ENCODE results near the gene VASN. TPM values are rescaled to one million over a fixed set of nuclear protein-coding genes. Genes with fewer than 3 reads are reported as not detected.

The VASN gene
- total RNA-seq = 10 to 100 TPM in 2 of 8 experiments, 1 to 10 TPM in 4, under 1 TPM in 2; 0.33 to 55.0 (median 4.3) TPM

DNA sequence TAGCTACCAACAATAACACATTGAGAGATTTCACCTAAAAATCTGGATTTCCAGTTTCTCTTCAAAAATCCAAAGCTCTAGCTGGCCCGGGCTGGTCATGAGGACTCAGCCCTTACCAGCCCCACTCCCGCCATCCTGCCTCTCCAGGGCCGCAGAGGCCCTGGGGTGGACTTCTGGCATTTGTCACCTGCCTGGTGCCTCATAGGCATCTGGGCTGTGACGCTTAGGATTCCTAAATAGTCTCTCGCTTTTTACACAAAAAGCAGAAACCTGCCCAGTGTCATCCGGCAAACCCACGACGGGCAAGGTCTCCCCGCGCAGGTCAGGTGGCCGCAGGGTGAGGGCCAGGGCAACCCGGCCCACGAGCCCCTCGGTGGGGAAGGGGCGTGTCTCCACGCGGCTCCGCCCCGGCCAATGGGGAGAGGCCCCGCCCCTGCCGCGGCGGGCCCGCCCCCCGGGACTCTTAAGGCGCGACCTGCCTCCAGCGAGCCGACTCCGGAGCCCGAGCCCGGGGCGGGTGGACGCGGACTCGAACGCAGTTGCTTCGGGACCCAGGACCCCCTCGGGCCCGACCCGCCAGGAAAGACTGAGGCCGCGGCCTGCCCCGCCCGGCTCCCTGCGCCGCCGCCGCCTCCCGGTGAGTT, at the start of gene VASN:
Gene VASN (plus strand): TSS at position 492 of the 644 bp plus-strand sequence. CDS start 9,030 bp downstream, outside the sequence.
- Histone ChIP-seq H3K27ac (no peak within 1 kb of the TSS), H3K4me3 (peak within 1 kb of the TSS; percentile 42 to 57 (median 46)), H3K4me1 (replicated peaks in 1 of 2) (peaks cover 28 to 40% of the 10 kb centered on the region in 2 donors)
- 0 to 58% (median 28%) methylated on average over 1 to 3 of the region's 50 CpGs; no CpG with 5 or more reads in 6 of the 10 experiments for WGBS, 10 experiments
- in situ Hi-C loops (cut with MboI; ENCODE audit: low pct_unique_long_range_greater_than_20kb in 2 of 9, low sequenced_read_pairs in 9 of 9, unreplicated experiment in 9 of 9) = no loop called here
- ATAC-seq (replicated peaks in 6 of 8) = peak; percentile 25 to 82 (median 68)

DNA sequence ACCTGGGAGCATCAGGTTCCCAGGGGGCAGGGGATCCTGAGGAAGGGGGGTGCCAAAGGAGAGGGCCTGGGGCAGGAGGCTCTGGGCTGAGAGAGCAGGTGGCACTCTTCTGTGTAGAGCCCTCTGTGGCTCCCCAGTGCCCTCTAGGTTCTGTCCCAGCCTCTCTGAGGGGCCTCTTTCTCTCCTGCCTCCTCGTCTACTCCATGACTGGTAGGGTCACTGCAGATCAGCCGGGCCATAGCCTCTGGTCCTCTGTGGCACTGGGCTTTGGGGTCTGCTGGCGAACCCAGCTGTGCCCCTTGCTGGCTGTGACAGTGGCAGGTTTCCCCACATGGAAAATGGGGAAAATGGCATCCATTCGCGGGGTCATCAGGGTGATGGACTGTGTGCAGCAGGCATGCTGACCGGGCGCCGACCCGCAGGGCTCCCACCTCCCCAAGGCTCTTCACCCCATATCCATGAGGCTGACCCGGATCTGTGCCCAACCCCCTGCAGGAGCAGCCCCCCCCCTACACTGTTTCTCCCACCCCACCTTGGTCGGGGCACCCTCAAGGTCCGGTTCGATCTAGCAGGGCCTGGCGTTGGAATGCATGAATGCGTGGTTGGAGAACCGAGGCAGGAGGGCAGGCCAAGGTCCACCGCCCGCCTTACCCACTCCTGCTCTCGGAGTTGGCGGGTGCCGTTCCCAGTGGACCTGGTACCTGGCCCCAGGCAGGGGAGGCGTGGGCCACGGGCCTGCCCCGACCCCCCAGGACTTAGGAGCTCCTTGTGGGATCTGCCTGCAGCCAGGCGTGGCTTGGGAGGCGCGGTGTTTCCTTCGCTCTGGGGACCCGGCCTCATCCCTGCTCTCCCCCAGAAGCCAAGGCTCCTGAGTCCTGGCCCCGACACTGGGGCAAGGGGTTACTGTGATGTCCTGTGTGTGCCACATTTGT, 49.3 kb upstream of the VASN start:
- Histone ChIP-seq H3K27ac (no peak overlapping the region), H3K4me3 (no peak overlapping the region), H3K4me1 (replicated peaks in 1 of 2) (peaks cover 53 to 64% of the 10 kb centered on the region in 2 donors)
- ATAC-seq (replicated peaks in 6 of 8) = no peak
- 100% methylated on average over 1 to 3 of the region's 30 CpGs; no CpG with 5 or more reads in 8 of the 10 experiments for WGBS, 10 experiments
- in situ Hi-C loops (cut with MboI; ENCODE audit: low pct_unique_long_range_greater_than_20kb in 2 of 9, low sequenced_read_pairs in 9 of 9, unreplicated experiment in 9 of 9) = no loop called here

DNA sequence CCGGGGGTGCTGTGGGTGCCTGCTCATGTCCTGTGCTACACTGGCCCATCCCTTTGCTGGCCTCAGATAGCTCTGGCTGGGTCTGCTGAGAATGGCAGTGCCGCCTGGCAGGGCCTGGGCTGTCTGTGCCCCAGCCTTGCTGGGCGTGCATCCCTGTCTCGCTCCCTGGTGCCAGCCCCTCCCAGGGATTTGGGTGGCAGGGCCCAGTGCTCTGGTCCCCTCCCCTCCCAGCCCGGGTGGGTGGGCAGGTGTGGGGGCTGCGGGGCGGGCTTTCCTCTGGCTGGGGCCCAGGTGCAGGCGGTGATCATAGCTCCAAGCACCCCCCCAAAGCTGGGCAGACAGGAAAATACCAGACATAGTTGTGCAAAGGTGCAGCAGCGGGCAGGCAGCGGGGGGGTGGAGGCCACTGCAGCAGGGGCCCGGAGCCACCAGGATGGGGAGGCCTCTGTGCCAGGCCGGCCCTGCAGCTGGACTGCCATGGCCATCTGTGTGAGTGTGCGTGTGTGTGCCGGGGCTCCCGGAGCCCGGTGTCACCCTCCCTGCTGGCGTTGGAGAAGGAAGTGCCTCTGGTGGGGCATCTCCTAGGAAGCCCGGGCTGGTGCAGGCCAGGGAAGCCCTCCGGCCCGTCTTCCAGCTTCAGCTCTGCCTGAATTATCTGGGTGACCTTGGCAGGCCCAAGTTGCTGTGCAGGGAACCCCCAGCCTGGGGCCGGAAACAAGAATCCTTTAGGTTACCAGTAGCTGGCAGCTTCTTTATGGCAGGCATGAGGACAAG, 48.4 kb upstream of the VASN start:
- no peak for ATAC-seq (replicated peaks in 6 of 8)
- WGBS, 10 experiments = 60 to 100% methylated on average over 1 of the region's 21 CpGs; no CpG with 5 or more reads in 8 of the 10 experiments
- Histone ChIP-seq H3K4me1 (replicated peaks in 1 of 2) (peaks cover 45 to 57% of the 10 kb centered on the region in 2 donors), H3K27ac (peak overlapping the region; percentile 63 to 69), H3K4me3 (no peak overlapping the region)
- in situ Hi-C loops (cut with MboI; ENCODE audit: low pct_unique_long_range_greater_than_20kb in 2 of 9, low sequenced_read_pairs in 9 of 9, unreplicated experiment in 9 of 9) = no loop called here

DNA sequence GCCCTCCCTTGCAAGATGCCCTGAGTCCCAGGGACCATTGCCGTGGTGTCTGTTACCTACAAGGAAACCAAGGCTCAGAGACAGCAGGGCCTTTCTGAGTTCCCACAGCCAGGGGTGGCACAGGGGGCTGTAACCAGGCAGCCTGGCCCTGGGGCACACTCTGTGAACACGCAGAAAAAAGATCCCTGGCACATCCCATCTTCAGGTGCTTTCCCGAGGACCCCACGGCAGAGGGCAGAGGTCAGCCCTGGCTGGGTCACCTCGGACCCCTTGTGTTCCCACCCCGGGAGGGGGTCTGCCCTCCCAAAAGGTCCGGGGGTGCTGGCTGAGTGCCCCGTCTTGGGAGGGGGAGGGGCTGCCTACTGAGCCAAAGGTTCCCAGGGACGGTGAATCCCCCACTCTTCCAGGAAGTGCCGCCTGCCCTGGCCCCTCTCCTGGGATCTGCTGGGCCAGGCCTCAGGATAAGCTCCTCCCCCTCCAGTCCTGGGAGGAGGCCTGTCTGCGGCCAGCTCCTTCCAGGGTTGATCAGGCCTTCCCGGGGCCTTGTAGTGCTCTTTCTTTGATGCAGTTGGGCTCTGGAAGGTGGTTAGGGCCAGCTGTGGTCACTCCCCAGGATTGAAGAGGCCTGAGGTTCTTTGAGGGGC, 47.7 kb upstream of the VASN start:
- Histone ChIP-seq H3K27ac (peak overlapping the region; percentile 63 to 69), H3K4me1 (replicated peaks in 1 of 2) (peaks cover 45 to 56% of the 10 kb centered on the region in 2 donors), H3K4me3 (peak overlapping the region in 1 of 5 donors; percentile 2)
- peak; percentile 14 to 49 (median 34) for ATAC-seq (replicated peaks in 6 of 8)
- in situ Hi-C loops (cut with MboI; ENCODE audit: low pct_unique_long_range_greater_than_20kb in 2 of 9, low sequenced_read_pairs in 9 of 9, unreplicated experiment in 9 of 9) = no loop called here
- WGBS, 10 experiments = 0 to 67% (median 25%) methylated on average over 1 to 2 of the region's 12 CpGs; no CpG with 5 or more reads in 6 of the 10 experiments

DNA sequence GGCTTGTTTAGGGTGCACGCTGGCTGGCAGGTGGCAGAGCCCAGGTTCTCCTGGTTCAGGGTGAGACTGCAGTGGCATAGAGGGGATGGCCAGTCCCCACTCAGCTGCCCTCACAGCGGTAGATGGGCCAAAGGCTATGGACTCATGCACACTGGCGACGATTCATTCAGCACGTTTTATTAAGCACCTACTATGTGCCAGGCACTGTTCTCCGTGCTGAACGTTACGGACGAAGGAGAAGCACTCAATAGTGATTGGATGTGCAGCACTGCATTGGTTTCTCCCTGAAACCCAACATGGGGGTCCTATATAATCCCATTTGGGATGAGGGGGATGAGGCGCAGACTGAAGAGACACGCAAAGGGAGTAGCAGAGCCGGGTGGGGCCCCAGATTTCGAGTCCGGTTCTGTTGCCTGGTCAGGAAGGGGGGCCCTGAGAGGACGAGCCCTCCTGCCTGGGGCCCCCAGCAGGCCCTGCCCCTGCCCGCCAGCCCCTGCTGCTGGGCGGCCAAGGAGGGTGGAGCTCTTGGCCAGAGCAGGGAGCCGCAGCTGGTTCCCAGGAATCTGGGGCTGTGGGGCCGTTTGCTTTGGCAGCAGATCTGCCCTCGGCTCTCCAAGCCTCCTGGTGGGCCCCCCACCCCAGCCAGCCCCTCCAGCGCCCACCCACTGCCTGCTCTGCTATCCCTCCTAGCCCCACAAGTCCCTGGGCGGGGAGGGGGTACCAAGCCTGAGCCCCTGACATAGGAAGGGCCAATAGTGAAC, 47.0 kb upstream of the VASN start:
- Histone ChIP-seq H3K4me3 (peak overlapping the region in 1 of 5 donors; percentile 2), H3K27ac (peak overlapping the region; percentile 63 to 69), H3K4me1 (replicated peaks in 1 of 2) (peaks cover 45 to 56% of the 10 kb centered on the region in 2 donors)
- WGBS, 10 experiments = 69 to 82% (median 80%) methylated on average over 1 to 10 of the region's 22 CpGs; no CpG with 5 or more reads in 6 of the 10 experiments
- in situ Hi-C loops (cut with MboI; ENCODE audit: low pct_unique_long_range_greater_than_20kb in 2 of 9, low sequenced_read_pairs in 9 of 9, unreplicated experiment in 9 of 9) = no loop called here
- ATAC-seq (replicated peaks in 6 of 8) = no peak

DNA sequence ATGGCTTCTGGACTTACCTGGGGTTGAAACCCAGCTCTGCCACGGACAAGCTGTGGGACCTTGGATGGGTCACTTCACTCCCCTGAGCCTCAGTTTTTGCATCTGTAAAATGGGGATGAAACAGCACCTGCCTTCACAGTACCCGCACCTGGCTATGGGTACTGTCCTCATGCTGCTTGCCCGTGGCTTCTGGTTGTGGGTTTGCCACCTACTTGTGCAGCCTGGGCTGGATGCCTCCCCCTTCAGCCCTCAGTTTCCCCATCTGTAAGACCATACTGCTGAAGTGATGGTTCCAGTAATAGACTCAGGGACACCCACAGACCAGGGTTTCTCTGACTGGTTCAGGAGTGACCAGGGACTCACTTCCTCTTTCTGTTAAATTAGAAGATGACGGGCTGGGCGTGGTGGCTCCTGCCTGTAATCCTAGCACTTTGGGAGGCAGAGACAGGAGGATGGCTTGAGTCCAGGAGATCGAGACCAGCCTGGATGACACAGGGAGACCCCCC, 46.3 kb upstream of the VASN start:
- 20 to 100% (median 100%) methylated on average over 1 to 4 of the region's 6 CpGs; no CpG with 5 or more reads in 4 of the 10 experiments for WGBS, 10 experiments
- no peak overlapping the region for H3K27ac ChIP-seq
- in situ Hi-C loops (cut with MboI; ENCODE audit: low pct_unique_long_range_greater_than_20kb in 2 of 9, low sequenced_read_pairs in 9 of 9, unreplicated experiment in 9 of 9) = no loop called here
- H3K4me1 ChIP-seq (replicated peaks in 1 of 2) = peaks cover 38 to 50% of the 10 kb centered on the region in 2 donors
- ATAC-seq (replicated peaks in 6 of 8) = no peak
- H3K4me3 ChIP-seq = no peak overlapping the region

DNA sequence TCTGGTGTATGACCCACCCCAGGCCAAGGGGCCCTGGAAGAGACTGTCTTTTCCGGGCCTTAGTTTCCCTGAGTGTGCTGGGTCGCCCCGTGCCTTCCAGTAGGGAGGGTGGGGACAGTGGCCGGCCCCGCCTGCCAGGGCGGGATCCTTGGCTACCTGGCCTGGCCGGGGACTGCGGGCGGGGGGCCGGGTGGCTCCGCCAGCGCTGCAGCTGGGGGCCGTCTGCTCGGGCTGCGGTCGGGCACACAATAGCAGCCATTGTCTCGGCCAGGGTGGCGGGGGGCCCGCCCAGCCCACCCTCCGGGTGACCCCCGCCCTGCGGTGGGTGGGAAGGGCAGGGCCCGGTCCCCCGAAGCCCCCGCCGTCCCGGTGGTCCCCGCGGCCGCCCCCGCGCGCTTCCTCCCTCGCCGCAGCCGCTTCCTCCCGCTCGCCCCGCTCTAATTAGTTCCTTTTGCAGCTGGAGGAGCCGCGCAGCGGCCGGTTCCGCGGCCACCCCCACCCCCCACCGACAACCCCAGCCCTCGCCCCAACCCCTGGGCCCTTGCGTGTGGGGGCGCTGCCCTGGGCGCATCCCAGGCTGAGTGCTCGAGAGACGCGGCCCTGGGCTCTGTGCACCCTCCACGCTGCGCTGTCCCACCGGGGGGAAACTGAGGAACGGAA, 44.1 kb upstream of the VASN start:
- peaks cover 30 to 41% of the 10 kb centered on the region in 2 donors for H3K4me1 ChIP-seq (replicated peaks in 1 of 2)
- H3K4me3 ChIP-seq = peak overlapping the region; percentile 20 to 47 (median 32)
- peak overlapping the region; percentile 79 to 93 for H3K27ac ChIP-seq
- peak in 7 of 8 experiments; percentile 5 to 52 (median 43) for ATAC-seq (replicated peaks in 6 of 8)
- in situ Hi-C loops (cut with MboI; ENCODE audit: low pct_unique_long_range_greater_than_20kb in 2 of 9, low sequenced_read_pairs in 9 of 9, unreplicated experiment in 9 of 9) = no loop called here
- 33% methylated on average over 3 of the region's 57 CpGs; no CpG with 5 or more reads in 9 of the 10 experiments for WGBS, 10 experiments

DNA sequence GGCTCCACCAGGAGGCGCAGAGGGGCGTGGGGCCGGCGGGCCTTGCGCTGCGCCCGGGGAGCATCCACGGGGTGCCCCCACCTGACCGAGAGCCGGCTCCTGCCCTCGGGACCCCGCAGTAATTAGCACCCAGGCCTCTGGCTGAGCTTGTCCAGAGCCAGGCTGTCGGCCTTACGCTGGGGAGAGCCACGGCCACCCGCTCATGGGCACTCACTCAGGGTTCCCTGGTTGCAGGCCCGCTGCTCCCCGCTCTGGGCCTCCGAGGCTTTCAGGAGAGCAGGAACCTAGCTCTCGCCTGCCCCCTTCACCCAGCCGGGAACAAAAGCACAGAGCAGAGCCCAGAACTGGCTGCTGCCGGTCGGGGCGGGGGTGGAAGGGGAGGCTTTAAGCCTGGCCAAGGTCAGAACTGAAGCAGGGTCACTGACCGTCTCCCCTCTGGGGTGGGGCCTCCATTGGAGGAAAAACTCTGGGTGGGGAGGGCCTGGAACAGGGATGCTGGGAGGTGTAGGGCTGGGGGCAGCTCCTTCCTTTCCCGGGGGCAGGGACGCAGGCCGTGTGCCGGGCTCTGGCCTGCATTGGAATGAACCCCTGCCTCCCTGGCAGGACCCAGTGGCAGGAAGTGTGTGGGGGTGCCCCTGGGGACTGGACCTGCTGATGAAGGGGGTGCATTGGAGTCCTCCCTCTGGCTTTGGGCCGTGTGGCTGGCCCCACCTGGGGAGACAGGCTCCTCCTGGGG, 43.4 kb upstream of the VASN start:
- 0 to 44% methylated on average over 2 to 3 of the region's 30 CpGs; no CpG with 5 or more reads in 8 of the 10 experiments for WGBS, 10 experiments
- peak; percentile 81 to 89 (median 84) for ATAC-seq (replicated peaks in 6 of 8)
- Histone ChIP-seq H3K4me3 (peak overlapping the region; percentile 20 to 47 (median 32)), H3K27ac (peak overlapping the region; percentile 79 to 93), H3K4me1 (replicated peaks in 1 of 2) (peaks cover 30 to 38% of the 10 kb centered on the region in 2 donors)
- in situ Hi-C loops (cut with MboI; ENCODE audit: low pct_unique_long_range_greater_than_20kb in 2 of 9, low sequenced_read_pairs in 9 of 9, unreplicated experiment in 9 of 9) = no loop called here

DNA sequence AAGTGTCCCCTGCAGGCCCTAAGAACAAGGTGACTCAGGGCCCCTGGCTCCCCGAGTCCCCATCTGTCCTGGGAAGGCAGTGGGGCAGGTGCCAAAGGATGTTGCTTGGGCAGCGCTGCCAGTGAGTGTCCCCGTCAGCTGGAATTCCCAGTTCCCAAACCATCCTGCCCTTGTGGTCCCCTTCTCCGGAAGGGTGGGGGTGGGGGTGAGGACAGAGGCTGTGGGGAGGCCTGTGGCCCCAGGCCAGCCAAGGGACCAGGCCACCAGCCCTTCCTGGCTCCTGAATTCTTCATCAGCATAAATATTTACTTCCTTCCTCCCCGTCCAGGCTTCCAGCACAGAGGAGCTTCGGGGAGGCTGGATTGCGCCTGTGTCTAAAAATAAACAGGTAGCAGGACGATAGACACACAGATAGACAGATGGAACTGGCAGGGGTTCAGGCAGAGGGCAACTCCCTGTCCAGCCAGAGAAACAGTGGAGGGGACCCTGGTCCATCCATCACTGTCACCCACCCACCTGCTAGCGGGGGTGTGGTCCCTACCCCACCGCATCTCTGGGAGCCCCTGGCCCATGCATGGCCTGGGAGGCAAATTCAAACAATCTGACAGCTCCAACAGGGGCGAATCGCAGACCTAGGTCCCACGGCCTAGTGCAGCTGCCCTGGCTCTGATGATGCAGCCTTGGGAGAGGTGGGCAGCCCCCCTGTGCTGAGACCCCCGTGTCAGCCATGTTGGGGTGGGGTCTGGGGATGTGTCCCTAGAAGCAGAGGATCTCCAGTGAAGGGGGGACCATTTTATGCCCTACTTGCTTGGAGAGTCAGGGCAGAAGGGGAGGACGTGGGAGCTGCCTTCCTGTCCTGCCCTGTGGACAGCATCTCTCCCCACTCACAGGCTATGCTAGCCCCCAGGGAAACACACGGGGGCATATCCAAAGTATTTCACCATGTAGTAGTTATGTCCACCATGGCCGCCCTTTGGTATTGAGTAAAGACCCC, 42.6 kb upstream of the VASN start:
- Histone ChIP-seq H3K4me1 (replicated peaks in 1 of 2) (peaks cover 22 to 29% of the 10 kb centered on the region in 2 donors), H3K27ac (peak overlapping the region; percentile 79 to 93), H3K4me3 (peak overlapping the region in 2 of 5 donors; percentile 32 to 47)
- WGBS, 10 experiments = 0 to 65% (median 42%) methylated on average over 1 to 4 of the region's 17 CpGs; no CpG with 5 or more reads in 4 of the 10 experiments
- peak in 3 of 8 experiments; percentile 1 to 8 (median 5) for ATAC-seq (replicated peaks in 6 of 8)
- in situ Hi-C loops (cut with MboI; ENCODE audit: low pct_unique_long_range_greater_than_20kb in 2 of 9, low sequenced_read_pairs in 9 of 9, unreplicated experiment in 9 of 9) = no loop called here

Measured in motor neuron (in vitro differentiated cells).